ENCODE measurements around the gene INPP5K.
A peak's percentile ranks its signal among the peaks of the same experiment; 100 is the strongest.
"Not testable (repeated sequence)": the region's sequence is repeated elsewhere in the genome, so short reads cannot be mapped to it uniquely, and the experiment has no call there.

Gene INPP5K

GRCh38 chr17:1526876-1527275 is 10.5 kb upstream of the INPP5K start:
- not testable (repeated sequence) for H3K9me3 Mint-ChIP-seq; H3K4me3 Mint-ChIP-seq; H3K27me3 Mint-ChIP-seq; H3K4me1 Mint-ChIP-seq (ENCODE audit: low read depth); H3K27ac Mint-ChIP-seq
- peaks cover 34% of the 10 kb centered on the region for H3K36me3 Mint-ChIP-seq (ENCODE audit: low read depth)

GRCh38 chr17:1522626-1523025 is 6.2 kb upstream of the INPP5K start:
- H3K36me3 Mint-ChIP-seq (ENCODE audit: low read depth), result peaks cover 28% of the 10 kb centered on the region
- H3K4me3 Mint-ChIP-seq, result no peak overlapping the region
- H3K4me1 Mint-ChIP-seq (ENCODE audit: low read depth), result peaks cover 8% of the 10 kb centered on the region
- H3K27ac Mint-ChIP-seq, result no peak overlapping the region
- no peaks in the 10 kb centered on the region for H3K27me3 Mint-ChIP-seq
- no peaks in the 10 kb centered on the region for H3K9me3 Mint-ChIP-seq

GRCh38 chr17:1521086-1521640 is 4.8 kb upstream of the INPP5K start:
- peaks cover 26% of the 10 kb centered on the region for H3K36me3 Mint-ChIP-seq (ENCODE audit: low read depth)
- peaks cover 12% of the 10 kb centered on the region for H3K4me1 Mint-ChIP-seq (ENCODE audit: low read depth)
- H3K27me3 Mint-ChIP-seq, result no peaks in the 10 kb centered on the region
- no peaks in the 10 kb centered on the region for H3K9me3 Mint-ChIP-seq
- H3K4me3 Mint-ChIP-seq, result no peak overlapping the region
- H3K27ac Mint-ChIP-seq, result no peak overlapping the region

- Mint-ChIP-seq H3K4me1 (ENCODE audit: low read depth) (peaks cover 23% of the 10 kb centered on the region), H3K4me3 (no peak overlapping the region), H3K27me3 (no peaks in the 10 kb centered on the region), H3K36me3 (ENCODE audit: low read depth) (peaks cover 15% of the 10 kb centered on the region), H3K9me3 (no peaks in the 10 kb centered on the region), H3K27ac (no peak overlapping the region)
Observed at GRCh38 chr17:1519678-1520077, 3.3 kb upstream of the INPP5K start.

GRCh38 chr17:1518410-1518809 is 2.0 kb upstream of the INPP5K start:
- Mint-ChIP-seq H3K27ac (peak overlapping the region; percentile 31), H3K27me3 (no peaks in the 10 kb centered on the region), H3K4me3 (peak overlapping the region; percentile 88), H3K9me3 (no peaks in the 10 kb centered on the region), H3K36me3 (ENCODE audit: low read depth) (peaks cover 15% of the 10 kb centered on the region), H3K4me1 (ENCODE audit: low read depth) (peaks cover 28% of the 10 kb centered on the region)

GRCh38 chr17:1515640-1516387 is 598 bp downstream of the INPP5K start:
- Mint-ChIP-seq H3K36me3 (ENCODE audit: low read depth) (peaks cover 15% of the 10 kb centered on the region), H3K9me3 (no peaks in the 10 kb centered on the region), H3K27ac (peak overlapping the region; percentile 59), H3K27me3 (no peaks in the 10 kb centered on the region), H3K4me1 (ENCODE audit: low read depth) (peaks cover 28% of the 10 kb centered on the region), H3K4me3 (peak overlapping the region; percentile 88)

- no peak overlapping the region for H3K27ac Mint-ChIP-seq
- H3K27me3 Mint-ChIP-seq, result no peaks in the 10 kb centered on the region
- H3K36me3 Mint-ChIP-seq (ENCODE audit: low read depth), result peaks cover 4% of the 10 kb centered on the region
- H3K4me3 Mint-ChIP-seq, result no peak overlapping the region
- H3K9me3 Mint-ChIP-seq, result no peaks in the 10 kb centered on the region
- H3K4me1 Mint-ChIP-seq (ENCODE audit: low read depth), result peaks cover 17% of the 10 kb centered on the region
Observed at GRCh38 chr17:1512351-1512750, 4.1 kb downstream of the INPP5K start.

GRCh38 chr17:1511756-1512321 is 4.6 kb downstream of the INPP5K start:
- Mint-ChIP-seq H3K4me1 (ENCODE audit: low read depth) (peaks cover 17% of the 10 kb centered on the region), H3K27me3 (no peaks in the 10 kb centered on the region), H3K4me3 (no peak overlapping the region), H3K36me3 (ENCODE audit: low read depth) (peaks cover 8% of the 10 kb centered on the region), H3K27ac (no peak overlapping the region), H3K9me3 (no peaks in the 10 kb centered on the region)

GRCh38 chr17:1511290-1511689 is 5.1 kb downstream of the INPP5K start:
- H3K9me3 Mint-ChIP-seq, result no peaks in the 10 kb centered on the region
- H3K4me3 Mint-ChIP-seq, result no peak overlapping the region
- H3K27ac Mint-ChIP-seq, result no peak overlapping the region
- H3K4me1 Mint-ChIP-seq (ENCODE audit: low read depth), result peaks cover 17% of the 10 kb centered on the region
- peaks cover 8% of the 10 kb centered on the region for H3K36me3 Mint-ChIP-seq (ENCODE audit: low read depth)
- no peaks in the 10 kb centered on the region for H3K27me3 Mint-ChIP-seq

GRCh38 chr17:1509290-1509881 is 7.0 kb downstream of the INPP5K start:
- H3K4me3 Mint-ChIP-seq, result no peak overlapping the region
- H3K27ac Mint-ChIP-seq, result no peak overlapping the region
- H3K9me3 Mint-ChIP-seq, result no peaks in the 10 kb centered on the region
- peaks cover 2% of the 10 kb centered on the region for H3K4me1 Mint-ChIP-seq (ENCODE audit: low read depth)
- peaks cover 12% of the 10 kb centered on the region for H3K36me3 Mint-ChIP-seq (ENCODE audit: low read depth)
- no peaks in the 10 kb centered on the region for H3K27me3 Mint-ChIP-seq

- H3K27ac Mint-ChIP-seq; H3K4me3 Mint-ChIP-seq; H3K27me3 Mint-ChIP-seq; H3K4me1 Mint-ChIP-seq (ENCODE audit: low read depth); H3K9me3 Mint-ChIP-seq: not testable (repeated sequence)
- H3K36me3 Mint-ChIP-seq (ENCODE audit: low read depth), result peaks cover 17% of the 10 kb centered on the region
Observed at GRCh38 chr17:1508709-1509108, 7.7 kb downstream of the INPP5K start.

GRCh38 chr17:1506649-1507267 is 9.7 kb downstream of the INPP5K start:
- H3K27me3 Mint-ChIP-seq, result no peaks in the 10 kb centered on the region
- no peaks in the 10 kb centered on the region for H3K9me3 Mint-ChIP-seq
- H3K36me3 Mint-ChIP-seq (ENCODE audit: low read depth), result peaks cover 17% of the 10 kb centered on the region
- H3K4me1 Mint-ChIP-seq (ENCODE audit: low read depth), result no peaks in the 10 kb centered on the region
- no peak overlapping the region for H3K27ac Mint-ChIP-seq
- no peak overlapping the region for H3K4me3 Mint-ChIP-seq

GRCh38 chr17:1505586-1505985 is 10.8 kb downstream of the INPP5K start:
- no peak overlapping the region for H3K4me3 Mint-ChIP-seq
- H3K9me3 Mint-ChIP-seq, result no peaks in the 10 kb centered on the region
- H3K36me3 Mint-ChIP-seq (ENCODE audit: low read depth), result peaks cover 17% of the 10 kb centered on the region
- no peaks in the 10 kb centered on the region for H3K27me3 Mint-ChIP-seq
- H3K4me1 Mint-ChIP-seq (ENCODE audit: low read depth), result no peaks in the 10 kb centered on the region
- no peak overlapping the region for H3K27ac Mint-ChIP-seq

GRCh38 chr17:1504866-1505265 is 11.5 kb downstream of the INPP5K start:
- H3K4me3 Mint-ChIP-seq, result no peak overlapping the region
- no peak overlapping the region for H3K27ac Mint-ChIP-seq
- no peaks in the 10 kb centered on the region for H3K27me3 Mint-ChIP-seq
- H3K4me1 Mint-ChIP-seq (ENCODE audit: low read depth), result no peaks in the 10 kb centered on the region
- peaks cover 17% of the 10 kb centered on the region for H3K36me3 Mint-ChIP-seq (ENCODE audit: low read depth)
- no peaks in the 10 kb centered on the region for H3K9me3 Mint-ChIP-seq

GRCh38 chr17:1503699-1504098 is 12.7 kb downstream of the INPP5K start:
- no peaks in the 10 kb centered on the region for H3K27me3 Mint-ChIP-seq

More at GRCh38 chr17:1503699-1504098, 12.7 kb downstream of the INPP5K start:
- Mint-ChIP-seq H3K4me3 (no peak overlapping the region), H3K4me1 (ENCODE audit: low read depth) (no peaks in the 10 kb centered on the region), H3K27ac (no peak overlapping the region), H3K9me3 (no peaks in the 10 kb centered on the region), H3K36me3 (ENCODE audit: low read depth) (peaks cover 12% of the 10 kb centered on the region)

Measured in stimulated activated naive CD8-positive, alpha-beta T cell treated with anti-CD3 and anti-CD28 coated beads, Interleukin-15, Interleukin-2, amounts not matched to agents 100 ng/mL and 50 ng/mL, for 24 hours (primary cell).